SU-DHL-6 (cell line): ENCODE data around the gene MTF2.

Experiments
- CTCF ChIP-seq: fragments of 200-600 bp; sonication (generic); IDR thresholded peaks from one replicate; pipeline ENCODE4 v1.5.1; 2017; ENCODE audit warnings: antibody characterized with exemption, mild to moderate bottlenecking, low read length, moderate library complexity; ENCODE audit not compliant: insufficient read depth, poor library complexity, severe bottlenecking
- EZH2phosphoT487 ChIP-seq: fragments of 200-600 bp; sonication (generic), shearing (Covaris generic); conservative IDR thresholded peaks from 2 replicates; pipeline ENCODE4 v1.6.1; 2018; ENCODE audit warnings: mild to moderate bottlenecking, antibody characterized with exemption, low read length, moderate library complexity, mixed read lengths

- TF ChIP-seq CTCF (no peak), EZH2phosphoT487 (no peak)
Observed at GRCh38 chr1:93113127-93113526, 34.0 kb downstream of the MTF2 start.
